Forelimb muscle (tissue), 1 donor: ENCODE measurements around the gene PAXIP1. TPM values are rescaled to one million over a fixed set of nuclear protein-coding genes. Genes with fewer than 3 reads are reported as not detected.
"Not testable (repeated sequence)": the region's sequence is repeated elsewhere in the genome, so short reads cannot be mapped to it uniquely, and the experiment has no call there.

ENCODE experiments used
- DNase-seq: peaks from one replicate; pipeline ENCODE4 v3.0.0-alpha.2; 2013; ENCODE audit warnings: low read depth
- polyA plus RNA-seq: library from polyadenylated mRNA; unstranded; fragments of 120-200 nt; gene quantifications from one replicate; pipeline ENCODE4 v1.2.1, GENCODE V29; 2013; ENCODE audit not compliant: insufficient read length

PAXIP1 gene, protein sequence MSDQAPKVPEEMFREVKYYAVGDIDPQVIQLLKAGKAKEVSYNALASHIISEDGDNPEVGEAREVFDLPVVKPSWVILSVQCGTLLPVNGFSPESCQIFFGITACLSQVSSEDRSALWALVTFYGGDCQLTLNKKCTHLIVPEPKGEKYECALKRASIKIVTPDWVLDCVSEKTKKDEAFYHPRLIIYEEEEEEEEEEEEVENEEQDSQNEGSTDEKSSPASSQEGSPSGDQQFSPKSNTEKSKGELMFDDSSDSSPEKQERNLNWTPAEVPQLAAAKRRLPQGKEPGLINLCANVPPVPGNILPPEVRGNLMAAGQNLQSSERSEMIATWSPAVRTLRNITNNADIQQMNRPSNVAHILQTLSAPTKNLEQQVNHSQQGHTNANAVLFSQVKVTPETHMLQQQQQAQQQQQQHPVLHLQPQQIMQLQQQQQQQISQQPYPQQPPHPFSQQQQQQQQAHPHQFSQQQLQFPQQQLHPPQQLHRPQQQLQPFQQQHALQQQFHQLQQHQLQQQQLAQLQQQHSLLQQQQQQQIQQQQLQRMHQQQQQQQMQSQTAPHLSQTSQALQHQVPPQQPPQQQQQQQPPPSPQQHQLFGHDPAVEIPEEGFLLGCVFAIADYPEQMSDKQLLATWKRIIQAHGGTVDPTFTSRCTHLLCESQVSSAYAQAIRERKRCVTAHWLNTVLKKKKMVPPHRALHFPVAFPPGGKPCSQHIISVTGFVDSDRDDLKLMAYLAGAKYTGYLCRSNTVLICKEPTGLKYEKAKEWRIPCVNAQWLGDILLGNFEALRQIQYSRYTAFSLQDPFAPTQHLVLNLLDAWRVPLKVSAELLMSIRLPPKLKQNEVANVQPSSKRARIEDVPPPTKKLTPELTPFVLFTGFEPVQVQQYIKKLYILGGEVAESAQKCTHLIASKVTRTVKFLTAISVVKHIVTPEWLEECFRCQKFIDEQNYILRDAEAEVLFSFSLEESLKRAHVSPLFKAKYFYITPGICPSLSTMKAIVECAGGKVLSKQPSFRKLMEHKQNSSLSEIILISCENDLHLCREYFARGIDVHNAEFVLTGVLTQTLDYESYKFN
- polyA plus RNA-seq: 11.4 TPM

- peak; percentile 28 for DNase-seq
Measured at GRCh38 chr7:155003092-155003375, at the start of gene PAXIP1. PAXIP1 (minus strand) TSS chr7:155003124; CDS start chr7:155002929, 195 bp downstream.

- no peak for DNase-seq
Measured at GRCh38 chr7:155051355-155051754, 48.4 kb upstream of the PAXIP1 start.

DNA sequence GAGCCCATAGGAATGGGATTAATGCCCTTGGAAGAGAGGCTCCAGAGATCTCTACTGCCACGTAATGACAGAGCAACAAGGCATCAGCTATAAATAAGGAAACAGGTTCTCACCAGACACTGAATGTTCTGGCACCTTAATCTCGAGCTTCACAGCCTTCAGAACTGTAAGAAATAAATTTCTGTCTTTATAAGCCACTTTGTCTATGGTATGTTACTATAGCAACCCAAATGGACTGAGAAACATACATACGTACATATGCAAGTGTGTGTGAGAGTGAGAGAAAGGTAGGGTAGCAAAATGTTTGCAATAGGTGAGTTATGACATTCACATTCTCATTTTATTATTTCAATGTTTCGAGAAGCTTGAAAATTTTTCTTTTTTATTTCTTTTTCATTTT, 45.1 kb upstream of the PAXIP1 start:
- no peak for DNase-seq

GRCh38 chr7:155043756-155044155, 40.8 kb upstream of the PAXIP1 start:
- DNase-seq: no peak

GRCh38 chr7:155038335-155038734, 35.4 kb upstream of the PAXIP1 start:
- DNase-seq: no peak

DNA sequence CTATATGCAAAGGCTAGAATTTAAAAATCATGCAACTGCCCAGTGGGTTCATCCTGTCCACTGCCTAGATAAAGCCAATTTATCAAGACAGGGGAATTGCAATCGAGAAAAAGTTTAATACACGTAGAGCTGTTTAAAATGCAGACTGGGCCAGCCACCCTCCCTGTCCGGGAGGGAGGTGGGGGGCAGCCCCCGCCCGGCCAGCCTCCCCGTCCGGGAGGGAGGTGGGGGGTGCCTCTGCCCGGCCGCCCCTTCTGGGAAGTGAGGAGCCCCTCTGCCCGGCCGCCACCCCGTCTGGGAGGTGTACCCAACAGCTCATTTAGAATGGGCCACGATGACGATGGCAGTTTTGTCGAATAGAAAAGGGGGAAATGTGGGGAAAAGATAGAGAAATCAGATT, 31.6 kb upstream of the PAXIP1 start:
- DNase-seq: not testable (repeated sequence)

- no peak for DNase-seq
Measured at GRCh38 chr7:155032978-155033377, 30.1 kb upstream of the PAXIP1 start.

DNA sequence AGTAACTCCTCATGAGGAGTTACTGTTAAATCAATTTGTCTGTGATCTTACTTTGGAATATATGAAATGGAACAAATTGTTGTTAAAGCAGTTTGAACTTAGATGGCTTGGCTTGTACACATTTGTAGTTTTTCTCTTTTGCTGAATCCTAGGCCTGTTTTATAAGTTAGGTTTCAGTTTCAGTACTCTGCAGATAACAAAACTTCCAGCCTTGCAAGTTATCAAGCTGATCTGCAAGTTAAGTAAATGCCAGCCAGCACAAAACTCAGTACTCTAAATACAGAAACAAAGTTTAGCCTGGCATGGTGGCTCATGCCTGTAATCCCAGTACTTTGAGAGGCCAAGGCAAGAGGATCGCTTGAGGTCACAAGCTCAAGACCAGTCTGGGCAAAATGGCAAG, 25.0 kb upstream of the PAXIP1 start:
- DNase-seq: no peak

GRCh38 chr7:155021699-155022145, 18.8 kb upstream of the PAXIP1 start:
- DNase-seq: no peak

GRCh38 chr7:155020996-155021395, 18.1 kb upstream of the PAXIP1 start:
- no peak for DNase-seq

DNA sequence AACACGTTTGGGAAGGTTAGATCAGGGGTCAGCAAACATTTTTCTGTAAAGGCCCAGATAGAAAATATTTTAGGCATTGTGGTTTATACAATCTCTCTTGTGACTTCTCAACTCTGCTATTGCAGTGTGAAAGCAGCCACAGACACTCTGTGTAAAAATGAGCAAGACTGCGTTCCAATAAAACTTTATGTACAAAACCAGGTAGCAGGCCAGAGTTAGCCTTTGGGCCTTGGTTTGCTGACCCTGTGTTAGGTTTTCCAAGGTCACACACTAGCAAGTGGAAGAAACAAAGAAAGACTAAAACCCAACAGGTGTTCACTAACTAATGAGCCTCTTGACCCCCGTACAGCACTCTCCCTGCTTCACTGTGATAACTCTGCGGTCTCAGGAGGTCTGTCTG, 14.9 kb upstream of the PAXIP1 start:
- no peak for DNase-seq

DNA sequence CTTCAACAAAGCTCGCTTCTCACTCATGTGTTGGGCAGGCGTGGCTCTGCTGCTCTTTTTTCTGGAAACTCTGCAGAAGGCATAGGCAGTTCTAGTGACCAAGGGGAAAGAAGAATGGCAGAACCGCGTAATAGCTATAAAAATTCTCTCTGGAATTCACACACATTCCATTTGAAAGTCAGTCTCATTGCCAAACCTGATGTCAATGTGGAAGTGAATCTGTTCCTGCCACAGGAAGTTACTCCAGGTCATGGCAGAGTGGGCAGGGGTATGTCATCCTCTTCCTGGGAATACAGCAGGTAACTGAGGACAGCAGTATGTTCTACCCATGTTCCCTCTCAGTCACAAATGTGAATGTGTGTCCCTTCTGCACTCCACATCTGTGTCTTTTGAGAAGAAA, 8.2 kb upstream of the PAXIP1 start:
- no peak for DNase-seq

GRCh38 chr7:155009570-155010157, 6.7 kb upstream of the PAXIP1 start:
- DNase-seq: no peak

GRCh38 chr7:155007947-155008346, 5.0 kb upstream of the PAXIP1 start:
- no peak for DNase-seq

DNA sequence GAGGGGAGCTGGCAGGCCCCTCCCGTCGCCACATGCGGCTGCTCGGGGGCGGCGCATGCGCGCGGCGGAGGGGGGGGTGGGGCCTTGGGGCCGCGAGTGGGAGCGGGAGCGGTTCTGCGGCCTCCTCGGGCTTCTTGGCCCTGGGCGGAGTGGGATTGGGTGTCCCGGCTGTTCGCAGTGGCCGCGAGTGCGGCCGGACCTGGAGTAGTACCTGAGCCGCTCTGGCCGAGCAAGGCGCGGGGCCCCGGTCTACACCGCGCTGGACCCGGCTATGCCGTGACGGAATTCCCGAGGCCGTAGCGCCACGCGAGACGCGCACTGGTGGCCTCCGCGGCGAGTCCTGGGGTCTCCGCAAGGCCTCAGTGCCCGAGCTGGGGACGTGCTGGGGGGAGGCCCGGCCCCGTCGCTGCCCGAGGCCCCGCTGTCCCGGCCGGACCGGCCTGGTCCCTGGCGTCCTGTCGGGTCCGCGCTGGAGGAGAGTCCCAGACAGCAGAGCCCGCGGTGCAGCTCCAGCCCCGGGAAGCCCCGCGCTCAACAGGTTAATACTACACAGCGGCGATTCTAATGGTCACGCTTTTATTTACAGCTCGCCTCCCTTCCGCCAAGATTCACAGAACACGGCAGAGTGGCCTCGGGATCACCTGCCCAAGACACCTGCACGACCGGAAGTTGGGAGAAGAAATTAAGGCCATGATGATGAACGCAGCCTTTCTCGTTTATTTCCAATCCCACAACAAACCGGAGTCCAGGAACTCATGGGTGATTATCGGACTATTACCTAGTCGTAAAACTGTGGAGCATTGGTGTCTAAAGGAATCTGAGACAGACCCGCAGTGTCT, 671 bp upstream of the PAXIP1 start:
- DNase-seq: peak; percentile 48

GRCh38 chr7:155002411-155003091, 373 bp downstream of the PAXIP1 start:
- no peak for DNase-seq

- no peak for DNase-seq
Measured at GRCh38 chr7:155001756-155002410, 1.0 kb downstream of the PAXIP1 start.

- no peak for DNase-seq
Measured at GRCh38 chr7:155000795-155001194, 2.1 kb downstream of the PAXIP1 start.

- DNase-seq: no peak
Measured at GRCh38 chr7:154998481-154998880, 4.4 kb downstream of the PAXIP1 start.

DNA sequence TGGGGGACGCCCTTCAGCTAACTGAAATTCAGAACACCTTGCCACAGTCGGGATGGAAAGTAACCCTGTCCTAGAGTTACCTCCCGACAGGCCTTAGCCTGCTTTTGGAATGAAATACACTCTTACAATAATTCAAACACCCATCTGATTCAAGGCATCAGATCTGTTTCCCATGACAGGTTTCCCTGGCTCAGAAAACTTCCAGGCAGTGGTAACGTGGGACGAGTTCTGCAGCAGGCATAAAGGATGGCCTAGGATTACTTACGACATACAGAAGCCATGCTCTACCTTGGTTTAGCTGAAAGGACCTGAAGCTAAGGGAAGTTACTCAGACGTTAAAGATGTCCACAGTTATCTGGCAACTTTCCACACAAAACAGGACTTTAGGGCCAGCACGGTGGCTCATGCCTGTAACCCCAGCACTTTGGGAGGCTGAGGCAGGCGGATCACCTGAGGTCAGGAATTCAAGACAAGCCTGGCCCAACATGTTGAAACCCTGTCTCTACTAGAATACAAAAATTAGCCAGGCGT, 5.0 kb downstream of the PAXIP1 start:
- no peak for DNase-seq
